Measurements from ENCODE around the gene KRT76.
"Not testable (repeated sequence)": the region's sequence is repeated elsewhere in the genome, so short reads cannot be mapped to it uniquely, and the experiment has no call there.

KRT76 gene

DNA sequence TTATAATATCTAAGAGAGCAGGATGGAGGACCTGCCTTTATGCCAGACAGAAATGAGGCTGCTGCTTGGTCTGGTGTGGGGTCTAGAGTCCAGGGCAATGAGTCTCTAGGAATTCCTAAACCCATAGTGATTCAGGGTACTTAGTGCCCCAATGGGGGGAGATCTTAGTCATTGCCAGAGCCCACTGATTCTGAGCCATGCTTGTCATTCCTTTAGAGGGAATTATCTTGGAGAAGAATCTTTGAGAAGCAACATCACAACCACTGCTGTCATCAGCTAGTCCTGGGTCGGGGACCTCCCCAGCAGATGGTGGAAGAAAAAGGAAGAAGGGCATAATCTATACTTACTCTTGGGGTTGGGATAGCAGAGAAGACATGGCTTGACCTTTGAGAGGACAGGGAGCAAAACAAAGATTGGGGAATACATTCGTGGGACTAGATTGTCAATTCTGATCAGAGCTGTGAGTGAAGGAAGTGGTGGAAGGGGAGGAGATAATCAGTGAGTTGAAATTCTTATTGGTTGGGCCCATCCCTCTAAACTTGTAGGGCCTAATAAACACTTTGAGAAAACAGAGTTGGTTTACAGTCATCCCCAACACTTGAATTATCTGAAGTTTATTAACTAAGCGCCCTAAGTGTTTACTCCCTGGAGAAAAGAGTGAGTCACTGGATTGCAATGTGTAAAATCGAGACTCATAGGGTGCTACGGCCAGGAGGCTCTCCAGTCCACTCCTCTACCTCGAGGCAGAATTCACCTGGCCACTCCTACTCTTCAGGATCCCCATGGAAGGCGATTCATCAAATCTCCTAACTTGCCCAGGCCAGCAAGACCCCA lies 21.7 kb upstream of the KRT76 start:
- in situ Hi-C loops (cut with MboI; ENCODE audit: low sequenced_read_pairs): no loop called here

DNA sequence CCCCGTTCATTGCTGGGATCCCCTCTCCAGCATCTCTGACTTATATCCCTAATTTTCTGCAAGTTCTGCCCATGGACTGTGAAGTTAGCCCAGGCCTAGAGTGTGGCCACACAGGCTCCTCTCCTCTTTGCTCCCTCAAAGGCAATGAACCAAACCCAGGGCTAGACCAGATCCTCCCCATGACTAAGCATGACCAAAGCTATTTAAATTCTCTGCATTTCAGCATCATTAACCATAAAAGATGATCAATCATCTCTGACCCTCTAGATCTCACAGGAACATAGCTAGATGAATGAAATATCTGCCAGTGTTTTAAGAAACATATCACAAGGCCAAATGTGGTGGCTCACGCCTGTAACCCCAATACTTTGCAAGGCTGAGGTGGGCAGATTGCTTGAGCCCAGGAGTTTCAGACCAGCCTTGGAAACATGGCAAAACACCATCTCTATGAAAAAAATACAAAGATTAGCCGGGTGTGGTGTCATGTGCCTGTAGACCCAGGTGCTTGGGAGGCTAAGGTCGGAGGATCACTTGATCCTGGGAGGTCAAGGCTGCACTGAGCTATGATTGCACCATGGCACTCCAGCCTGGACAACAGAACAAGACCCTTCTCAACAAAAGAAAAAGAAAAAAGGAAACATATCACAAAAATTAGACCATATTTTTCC lies 21.0 kb upstream of the KRT76 start:
- in situ Hi-C loops (cut with MboI; ENCODE audit: low sequenced_read_pairs): no loop called here

DNA sequence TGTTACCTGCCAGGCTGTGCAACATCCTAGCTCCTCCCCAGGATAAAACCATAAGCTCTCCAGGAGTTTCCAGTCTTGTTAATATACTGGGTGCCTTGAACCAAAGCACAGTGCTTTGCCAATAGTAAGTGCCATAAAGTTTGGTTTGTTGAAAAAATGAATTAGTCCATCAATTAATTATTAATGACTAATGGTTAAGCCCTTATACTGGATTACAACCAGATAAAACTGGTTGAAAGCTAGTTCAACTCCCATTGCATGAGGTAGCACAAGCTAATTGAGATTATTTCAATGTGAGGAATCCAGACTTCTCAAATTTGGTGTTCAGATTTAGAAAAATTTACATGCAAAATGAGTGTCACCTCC lies 20.4 kb upstream of the KRT76 start:
- in situ Hi-C loops (cut with MboI; ENCODE audit: low sequenced_read_pairs): no loop called here

DNA sequence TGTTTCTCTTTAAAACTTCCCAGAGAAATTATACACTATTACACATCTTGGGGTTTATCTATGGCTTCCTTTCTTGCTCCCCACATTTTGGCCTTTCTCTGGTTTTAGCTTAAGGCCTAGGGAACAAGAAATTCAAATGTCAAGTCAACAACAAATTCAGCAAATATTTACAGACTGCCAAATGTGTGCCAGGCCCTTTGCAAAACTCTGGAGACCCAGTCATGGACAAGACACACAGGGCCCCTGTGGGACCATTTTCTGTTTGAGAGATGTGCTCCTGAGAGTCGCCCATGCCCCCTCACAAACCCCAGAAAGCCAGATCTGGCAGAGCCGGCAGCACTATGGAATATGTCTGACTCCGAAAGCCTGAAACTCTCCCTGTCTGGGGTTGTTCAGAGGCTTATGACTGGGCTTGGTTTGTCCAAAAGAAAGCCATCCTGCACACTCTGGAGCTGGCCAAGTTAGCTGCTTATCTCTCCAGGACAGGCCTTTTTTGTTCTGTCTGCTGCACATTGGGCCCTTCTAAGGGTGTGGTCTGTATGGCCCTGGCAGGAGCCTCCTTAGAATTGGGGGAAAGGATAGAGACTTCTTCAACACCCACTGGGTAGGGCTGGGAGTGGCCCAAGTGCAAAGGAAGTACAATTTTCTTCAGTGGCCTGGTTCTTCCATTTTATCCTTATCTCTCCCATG lies 19.8 kb upstream of the KRT76 start:
- in situ Hi-C loops (cut with MboI; ENCODE audit: low sequenced_read_pairs): no loop called here

DNA sequence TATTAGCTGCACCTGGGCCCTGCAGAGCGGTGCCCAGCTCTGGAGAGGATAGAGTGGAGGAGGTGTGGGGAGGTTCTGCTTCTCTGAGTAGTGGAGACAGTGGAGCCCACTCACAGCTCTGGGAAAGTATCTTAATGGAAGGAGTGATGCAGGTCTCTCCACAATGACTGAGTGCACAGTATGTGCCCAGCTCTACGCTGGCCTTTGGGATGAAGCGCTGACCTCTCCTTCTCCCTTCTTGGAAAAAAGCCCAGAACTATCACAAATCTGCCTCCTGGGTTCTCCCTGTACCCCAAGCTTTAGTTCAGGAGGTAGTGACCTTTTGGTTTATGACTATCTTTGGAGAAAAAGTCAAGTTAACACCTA lies 19.3 kb upstream of the KRT76 start:
- in situ Hi-C loops (cut with MboI; ENCODE audit: low sequenced_read_pairs): no loop called here

DNA sequence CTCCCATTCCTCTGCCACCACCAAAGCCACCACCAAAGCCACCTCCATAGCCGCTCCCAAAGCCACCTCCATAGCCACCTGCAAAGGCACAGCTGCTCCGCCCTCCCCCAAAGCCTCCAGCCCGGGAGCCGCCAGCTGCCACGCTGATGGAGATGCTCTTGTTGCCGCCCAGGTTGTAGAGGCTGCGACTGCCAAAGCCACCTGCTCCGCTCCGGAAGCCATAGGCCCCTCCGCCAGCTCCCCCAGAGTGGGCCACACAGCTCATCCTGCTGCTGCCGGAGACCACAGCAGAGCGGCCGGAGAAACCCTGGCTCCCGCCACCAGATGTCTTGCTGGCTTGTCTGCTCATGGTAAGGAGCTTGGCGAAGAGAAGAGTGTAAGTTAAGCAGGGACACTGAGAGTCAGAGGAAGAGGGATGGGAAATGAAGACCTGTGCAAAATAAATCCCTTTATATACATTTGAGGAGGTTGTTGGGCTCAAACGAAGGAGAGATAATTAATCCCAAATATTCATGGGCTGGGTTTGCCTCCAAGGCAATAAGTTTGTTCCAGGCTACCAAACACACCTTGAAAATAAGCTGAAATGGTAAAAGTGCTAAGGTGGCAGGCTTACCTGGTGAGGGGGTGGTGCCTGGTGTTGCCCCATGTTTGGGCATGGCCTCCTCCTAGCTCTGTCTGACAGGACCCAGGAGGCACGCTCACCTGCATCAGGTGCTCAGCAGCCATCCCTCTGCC lies 18.7 kb upstream of the KRT76 start, which contains the start of gene KRT3:
TSS of gene KRT3 (minus strand) at position 424 of the 735 bp plus-strand sequence. CDS start at position 349, 75 bp downstream.
- in situ Hi-C loops (cut with MboI; ENCODE audit: low sequenced_read_pairs): no loop called here

DNA sequence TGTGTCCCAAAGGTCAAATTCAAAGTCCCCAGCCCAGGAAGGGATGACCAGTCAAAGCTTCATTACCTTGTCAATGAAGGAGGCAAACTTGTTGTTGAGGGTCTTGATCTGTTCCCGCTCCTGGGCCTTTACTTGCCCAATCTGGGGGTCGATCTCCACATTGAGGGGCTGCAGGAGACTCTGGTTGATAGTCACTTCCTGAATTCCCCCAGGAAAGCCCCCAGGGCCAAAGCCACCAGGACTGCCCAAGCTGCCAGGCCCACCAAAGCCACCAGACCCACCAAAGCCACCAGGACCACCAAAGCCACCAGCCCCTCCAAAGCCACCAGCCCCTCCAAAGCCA lies 18.2 kb upstream of the KRT76 start:
- in situ Hi-C loops (cut with MboI; ENCODE audit: low sequenced_read_pairs): not testable (repeated sequence)

DNA sequence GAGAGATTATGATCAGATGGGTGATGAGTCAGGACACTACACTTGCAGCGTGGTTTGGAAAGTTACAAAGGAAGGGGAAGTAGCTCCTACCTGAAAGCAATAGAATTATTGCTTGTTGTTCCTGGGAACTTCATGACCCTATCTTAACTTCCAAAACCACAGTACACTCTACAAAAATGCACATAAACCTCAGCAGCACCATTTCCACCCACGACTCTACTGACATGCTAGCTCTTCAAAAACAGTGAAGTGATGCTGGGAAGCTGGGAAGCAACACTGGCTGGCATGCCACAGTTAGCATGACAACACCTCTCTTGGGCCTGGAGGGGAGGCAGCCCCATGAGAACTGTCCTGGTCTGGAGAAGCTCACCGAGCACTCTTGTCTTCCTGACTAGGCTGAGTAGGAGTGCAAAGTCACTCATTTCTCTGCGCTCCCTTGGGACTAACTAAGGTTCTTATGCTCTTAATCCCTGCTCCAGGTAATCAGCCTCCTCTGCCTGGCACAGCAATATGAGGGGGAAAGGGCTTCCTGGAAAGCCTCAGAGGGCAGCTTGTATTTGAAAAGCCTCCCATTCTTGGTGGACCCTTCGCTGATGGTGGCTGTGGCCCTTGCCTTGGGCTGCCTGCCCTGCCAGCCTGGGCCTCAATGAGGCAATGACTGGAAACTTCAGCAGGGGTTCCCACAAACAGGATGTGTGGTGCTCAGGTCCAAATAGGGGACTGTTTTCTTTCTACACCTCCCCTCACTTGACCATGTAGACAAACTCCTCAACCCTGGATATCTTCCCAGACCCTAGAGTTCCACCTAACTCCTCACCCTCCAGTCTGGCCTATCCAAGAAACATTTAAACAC lies 17.6 kb upstream of the KRT76 start:
- in situ Hi-C loops (cut with MboI; ENCODE audit: low sequenced_read_pairs): no loop called here

DNA sequence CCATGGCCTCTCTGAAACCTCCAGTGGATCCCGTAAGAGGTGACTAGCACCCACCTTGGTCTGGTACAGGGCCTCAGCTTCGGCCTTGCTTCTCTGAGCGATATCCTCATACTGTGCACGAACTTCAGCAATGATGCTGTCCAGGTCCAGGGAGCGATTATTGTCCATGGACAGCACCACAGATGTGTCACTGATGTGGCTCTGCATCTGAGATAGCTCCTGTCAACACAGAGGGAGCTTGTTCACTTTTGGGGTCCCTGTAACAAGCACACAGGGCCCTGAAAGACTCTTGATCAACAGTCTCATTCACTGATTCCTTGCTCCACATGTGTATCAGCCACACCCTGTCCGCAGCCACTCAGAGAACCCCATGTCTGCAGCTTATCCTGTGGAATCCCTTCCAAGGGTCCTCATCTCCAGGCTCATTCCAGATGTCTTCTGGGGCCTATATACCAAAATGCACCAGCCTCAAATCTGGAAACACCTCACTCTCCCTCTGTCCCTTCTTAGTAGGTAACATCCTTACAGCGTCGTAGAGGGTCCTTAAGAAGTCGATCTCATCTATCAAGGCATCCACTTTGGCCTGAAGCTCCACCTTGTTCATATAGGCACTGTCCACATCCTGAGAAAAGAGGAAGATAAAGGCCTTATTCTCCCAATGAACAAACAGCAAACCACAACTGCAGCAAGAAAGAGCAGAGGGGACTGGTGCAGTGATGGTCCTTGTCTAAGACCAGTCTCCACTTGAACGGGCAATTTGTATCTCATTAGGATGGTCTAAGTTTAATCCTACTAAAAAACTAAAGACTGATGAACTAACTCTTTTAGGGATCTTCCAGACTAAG lies 15.3 kb upstream of the KRT76 start:
- in situ Hi-C loops (cut with MboI; ENCODE audit: low sequenced_read_pairs): no loop called here

DNA sequence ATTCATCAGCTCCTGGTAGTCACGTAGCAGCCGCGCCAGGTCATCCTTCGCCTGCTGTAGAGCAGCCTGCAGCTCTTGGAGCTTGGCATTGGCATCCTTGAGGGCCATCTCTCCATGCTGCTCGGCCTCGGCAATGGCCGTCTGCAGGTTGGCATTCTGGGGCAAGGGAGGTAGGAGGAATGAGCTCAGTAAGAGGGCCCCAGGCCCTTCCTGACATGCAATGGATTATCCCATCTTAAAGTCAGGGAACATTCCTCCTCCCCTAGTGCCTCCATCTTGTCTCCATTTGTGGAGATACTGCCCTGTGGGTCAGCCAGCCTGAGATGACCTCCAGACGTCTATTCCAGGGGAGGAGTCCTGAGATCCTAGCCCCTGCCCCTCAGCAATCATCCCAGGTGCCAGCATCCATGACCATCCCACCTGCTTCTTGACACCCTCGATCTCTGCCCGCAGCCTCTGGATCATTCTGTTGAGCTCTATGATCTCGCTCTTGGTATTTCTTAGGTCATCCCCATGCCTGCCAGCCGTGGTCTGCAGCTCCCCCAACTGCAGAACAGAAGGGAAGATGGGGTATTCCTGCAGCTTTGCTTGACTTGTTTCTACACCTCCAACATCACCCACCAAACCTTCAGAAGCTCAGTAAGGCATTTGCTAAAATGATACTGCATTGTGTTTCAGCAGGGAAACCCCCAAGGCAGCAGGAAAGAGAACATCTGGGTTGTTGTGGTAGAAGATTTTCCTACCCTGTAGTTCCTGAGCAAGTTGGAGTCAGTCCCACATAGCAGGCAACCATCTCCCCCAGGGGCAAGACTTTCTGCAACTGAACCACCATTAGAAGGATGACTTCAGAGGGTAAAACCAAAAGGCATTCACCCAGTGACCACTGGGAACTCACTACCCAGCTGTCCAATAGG lies 14.4 kb upstream of the KRT76 start:
- in situ Hi-C loops (cut with MboI; ENCODE audit: low sequenced_read_pairs): no loop called here

DNA sequence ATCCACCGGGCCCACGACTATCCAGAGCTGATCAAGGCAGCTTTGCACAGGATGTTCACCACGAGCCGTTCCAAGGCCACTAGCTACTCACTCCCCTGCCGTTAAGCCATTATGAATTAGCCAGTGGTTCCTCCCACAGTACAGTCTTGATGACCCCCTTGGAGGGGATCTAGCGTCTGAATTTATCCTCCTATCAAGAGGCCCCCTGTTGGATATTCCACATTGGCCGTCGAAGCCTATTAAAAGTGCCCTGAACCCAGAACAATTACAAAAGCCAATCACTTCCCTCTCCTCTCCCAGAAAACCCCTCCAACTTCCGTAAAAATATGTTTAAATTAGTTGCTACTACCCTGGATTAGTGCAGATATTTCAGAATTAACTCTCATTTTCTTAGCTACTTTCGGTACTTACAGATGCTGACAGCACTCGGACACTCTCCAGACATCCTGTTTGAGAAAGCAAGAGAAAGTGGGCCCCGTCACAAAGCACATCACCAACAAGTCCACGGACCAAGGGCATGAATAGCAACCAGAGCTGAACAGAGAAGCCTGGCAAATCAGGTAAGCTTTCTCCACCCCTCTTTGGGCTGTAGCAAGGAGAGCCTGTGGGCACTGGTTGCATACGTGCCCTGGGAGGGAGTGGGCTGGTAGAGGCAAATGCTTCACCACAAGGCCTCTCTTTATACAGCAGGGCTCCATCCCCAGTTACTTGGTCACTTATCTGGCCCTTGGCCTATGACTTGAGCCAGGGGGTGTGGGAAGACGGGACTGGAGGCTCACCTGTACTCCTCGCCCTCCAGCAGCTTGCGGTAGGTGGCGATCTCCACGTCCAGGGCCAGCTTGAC lies 13.5 kb upstream of the KRT76 start:
- in situ Hi-C loops (cut with MboI; ENCODE audit: low sequenced_read_pairs): no loop called here

DNA sequence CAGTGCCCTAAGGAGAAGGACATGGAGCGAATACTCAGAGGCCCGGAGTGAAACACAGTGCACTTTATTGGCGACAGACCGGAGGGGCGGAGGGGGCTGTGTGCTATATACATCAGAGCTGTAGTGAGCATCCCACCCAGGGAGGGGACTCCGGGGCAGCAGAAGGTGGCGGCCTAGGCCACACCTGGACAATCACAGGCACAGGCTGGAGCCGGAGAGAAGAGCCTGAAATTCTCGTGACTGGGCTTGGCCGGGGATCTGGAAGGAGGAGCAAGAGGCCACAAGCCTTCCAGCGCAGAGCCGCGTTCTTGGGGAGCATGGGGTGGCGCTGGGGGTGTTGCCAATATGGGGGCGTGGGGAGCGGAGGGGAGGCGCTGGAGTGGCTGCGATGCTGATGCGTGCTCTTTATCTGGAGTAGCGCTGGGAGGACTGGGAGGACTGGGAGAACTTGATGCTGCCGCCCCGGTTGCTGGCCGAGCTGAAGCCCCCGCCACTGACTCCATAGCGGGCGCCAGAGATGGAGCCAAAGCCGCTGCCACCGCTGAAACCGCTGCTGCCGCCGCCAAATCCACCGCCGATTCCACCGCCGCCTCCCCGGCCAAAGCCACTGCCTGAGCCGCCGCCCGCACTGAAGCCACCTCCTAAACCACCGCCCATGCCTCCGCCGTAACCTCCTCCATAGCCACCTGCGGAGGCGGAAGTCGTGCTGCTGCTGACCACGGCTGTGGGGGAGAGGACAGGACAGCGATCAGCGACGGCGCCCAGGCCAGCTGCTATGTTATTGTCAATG lies 12.7 kb upstream of the KRT76 start:
- in situ Hi-C loops (cut with MboI; ENCODE audit: low sequenced_read_pairs): no loop called here

DNA sequence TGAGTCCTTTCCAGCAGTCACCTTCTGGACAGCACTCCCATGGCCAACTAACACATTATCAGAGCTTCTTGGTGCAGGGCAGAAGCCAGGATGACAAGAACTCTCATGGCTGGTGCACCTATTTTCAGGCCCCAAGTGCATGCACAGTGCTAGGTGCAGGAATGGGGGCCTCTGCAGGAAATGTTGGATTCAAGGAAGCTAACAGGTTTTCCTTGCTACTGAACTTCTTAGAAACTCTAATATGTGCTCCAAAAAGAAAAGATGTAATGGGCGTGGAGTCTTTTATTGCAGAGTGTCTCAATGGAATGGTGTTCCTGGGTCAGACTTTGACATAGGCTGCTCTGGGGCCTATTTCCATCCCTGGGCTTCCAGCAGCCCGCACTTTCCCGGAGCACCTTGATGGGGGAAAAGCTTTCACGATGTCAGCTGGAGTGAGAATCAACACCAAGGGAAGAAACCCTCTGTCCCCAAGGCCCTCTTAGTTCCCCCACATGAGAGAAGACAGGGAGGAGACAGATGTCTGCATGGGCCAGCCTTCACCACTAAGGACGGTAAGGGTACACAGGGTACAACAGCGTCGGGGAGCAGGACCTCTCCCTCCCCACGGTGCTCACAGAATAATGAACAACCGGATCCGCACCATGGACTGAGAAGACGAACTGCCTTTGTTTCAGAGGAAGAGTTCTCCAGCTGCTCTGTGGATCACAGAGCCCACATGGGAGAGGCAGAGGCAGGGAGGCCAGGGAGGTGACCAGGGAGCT lies 11.9 kb upstream of the KRT76 start:
- in situ Hi-C loops (cut with MboI; ENCODE audit: low sequenced_read_pairs): no loop called here

DNA sequence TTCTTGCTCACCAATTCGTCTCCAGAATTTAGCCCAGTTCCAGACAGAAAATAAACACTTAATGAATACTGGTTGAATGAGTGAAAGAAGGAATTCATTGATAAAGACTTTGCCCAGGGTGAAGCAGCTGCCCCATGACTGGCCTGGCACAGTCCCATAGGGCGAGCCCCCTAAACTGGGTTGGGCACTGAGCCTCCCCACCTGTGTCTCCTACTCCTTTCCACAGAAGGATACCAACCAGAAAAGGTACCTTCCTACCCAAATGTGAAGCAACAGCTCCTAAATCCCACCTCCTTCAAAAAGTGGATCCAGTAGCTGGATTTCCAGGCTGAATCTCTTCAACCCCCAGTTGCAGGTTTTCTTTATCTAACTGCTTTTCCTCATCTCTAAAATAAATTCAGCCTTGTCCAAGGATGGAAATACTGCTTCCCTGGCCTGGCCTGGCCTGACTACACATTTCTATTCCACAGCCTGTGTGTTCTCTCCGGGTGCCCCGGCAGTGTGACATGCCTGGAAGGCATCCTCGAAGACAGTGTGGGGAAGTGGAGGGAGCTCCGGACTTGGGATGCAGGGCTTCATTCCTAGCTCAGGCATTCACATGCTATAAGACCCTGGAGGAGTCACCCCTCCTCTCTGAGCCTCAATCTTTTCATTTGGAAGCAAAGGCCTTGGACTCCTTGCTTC lies 11.2 kb upstream of the KRT76 start:
- in situ Hi-C loops (cut with MboI; ENCODE audit: low sequenced_read_pairs): no loop called here

DNA sequence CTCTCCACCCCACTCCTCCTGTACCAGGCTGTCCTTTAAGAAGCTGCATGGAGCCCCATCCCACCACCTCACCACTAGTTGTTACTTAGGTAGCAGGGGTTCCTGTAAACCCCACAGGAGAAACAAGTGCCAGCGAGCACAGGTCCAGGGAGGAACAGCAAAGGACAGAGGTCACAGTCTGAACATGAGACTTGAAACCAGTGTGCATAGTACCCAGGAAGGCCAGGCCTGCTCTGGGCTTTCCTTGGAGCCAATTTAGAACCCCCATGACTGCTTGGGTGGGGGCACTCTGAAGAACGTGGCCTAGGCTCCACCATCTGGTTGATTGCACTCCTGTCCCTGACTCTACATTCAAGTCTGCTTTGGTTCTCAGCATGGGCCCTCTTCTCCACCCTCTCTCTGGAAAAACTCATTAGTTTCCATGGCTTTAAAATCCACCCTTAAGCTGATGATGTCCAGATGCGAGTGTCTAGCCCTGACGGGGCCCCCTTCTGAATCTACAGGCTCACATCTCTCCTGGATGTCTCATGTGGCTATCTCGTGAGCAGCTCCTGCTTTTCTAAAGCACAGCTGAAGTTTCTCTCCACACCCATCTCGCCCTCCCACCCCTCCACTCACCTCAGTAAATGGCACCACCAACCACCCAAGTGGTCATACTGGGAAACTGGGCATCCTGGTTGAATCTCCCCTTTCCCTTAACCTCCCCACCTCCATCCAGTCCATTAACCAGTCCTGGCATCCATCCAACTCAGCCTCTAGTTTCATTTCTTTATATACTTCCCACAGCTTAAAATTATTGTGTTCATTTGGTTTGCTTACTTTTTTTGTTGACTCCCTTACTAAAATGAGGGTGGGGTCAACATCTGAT lies 10.4 kb upstream of the KRT76 start:
- in situ Hi-C loops (cut with MboI; ENCODE audit: low sequenced_read_pairs): no loop called here

All from HL-60/S4 treated with retinoic acid at 250 ng/mL for 4 days and 3 days (cell line).